HG03520 (cell line): ENCODE data around the gene ITGA3.
A peak's percentile ranks its signal among the peaks of the same experiment; 100 is the strongest.

Source experiments
- ATAC-seq: cut with Tn5 transposase; IDR thresholded peaks from one replicate; pipeline ENCODE4 v1.9.1; 2021; ENCODE audit warnings: mild to moderate bottlenecking, moderate library complexity; ENCODE audit not compliant: unreplicated experiment

Gene ITGA3

DNA sequence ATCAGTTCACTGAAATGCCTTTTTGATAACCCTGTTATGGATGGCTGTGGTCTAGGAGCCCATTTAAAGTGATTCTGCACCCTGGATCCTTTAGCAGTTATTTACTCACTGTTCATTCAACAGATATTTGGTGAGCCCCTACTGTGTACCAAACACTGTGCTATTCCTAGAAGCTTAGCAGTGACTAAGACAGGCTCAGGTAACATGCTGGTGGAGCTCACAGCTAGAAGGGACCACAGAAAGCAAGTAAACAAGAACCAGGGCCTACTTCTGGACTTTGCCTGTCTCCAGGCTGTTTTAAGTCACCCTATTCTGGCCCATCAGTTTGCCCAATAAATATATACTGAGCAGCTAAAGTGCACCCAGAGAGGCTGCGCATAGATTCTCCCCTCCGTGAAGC lies 11.1 kb downstream of the ITGA3 start:
- ATAC-seq, result no peak

DNA sequence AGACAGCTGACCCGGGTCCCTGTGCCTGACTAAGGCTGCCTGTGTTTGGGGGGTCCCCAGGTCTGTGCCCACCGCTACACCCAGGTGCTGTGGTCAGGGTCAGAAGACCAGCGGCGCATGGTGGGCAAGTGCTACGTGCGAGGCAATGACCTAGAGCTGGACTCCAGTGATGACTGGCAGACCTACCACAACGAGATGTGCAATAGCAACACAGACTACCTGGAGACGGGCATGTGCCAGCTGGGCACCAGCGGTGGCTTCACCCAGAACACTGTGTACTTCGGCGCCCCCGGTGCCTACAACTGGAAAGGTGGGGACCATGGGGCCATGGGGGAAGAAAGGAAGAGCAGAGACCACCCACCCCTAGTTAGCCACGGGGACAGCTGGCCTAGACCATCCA lies 12.1 kb downstream of the ITGA3 start:
- ATAC-seq, result no peak

DNA sequence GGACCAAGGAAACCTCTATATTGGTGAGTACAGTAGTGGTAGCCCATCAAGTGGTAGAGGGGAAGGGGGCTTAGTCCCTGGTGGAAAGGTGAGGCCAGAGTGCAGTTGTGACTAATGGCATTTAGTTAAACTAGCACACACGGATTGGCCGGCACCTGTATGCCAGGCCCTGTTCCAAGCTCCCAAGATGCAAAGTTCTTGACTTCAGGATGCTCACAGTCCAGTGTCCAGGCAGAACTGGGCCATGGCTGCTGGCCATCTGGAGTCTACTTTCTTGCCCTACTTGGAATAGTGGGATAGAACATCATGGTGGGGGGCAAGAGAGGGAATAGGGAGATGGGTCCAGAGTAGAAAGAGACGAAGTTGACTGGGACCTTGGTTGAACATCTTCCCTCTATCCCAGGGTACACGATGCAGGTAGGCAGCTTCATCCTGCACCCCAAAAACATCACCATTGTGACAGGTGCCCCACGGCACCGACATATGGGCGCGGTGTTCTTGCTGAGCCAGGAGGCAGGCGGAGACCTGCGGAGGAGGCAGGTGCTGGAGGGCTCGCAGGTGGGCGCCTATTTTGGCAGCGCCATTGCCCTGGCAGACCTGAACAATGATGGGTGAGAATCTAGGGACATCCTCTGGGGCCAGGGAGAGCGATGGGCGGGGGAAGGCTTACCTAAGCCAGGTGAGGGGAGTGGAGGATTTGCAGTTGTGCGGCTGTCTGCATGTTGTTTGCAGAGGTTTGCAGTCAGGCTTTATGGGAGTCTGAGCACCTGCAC lies 15.2 kb downstream of the ITGA3 start:
- no peak for ATAC-seq

DNA sequence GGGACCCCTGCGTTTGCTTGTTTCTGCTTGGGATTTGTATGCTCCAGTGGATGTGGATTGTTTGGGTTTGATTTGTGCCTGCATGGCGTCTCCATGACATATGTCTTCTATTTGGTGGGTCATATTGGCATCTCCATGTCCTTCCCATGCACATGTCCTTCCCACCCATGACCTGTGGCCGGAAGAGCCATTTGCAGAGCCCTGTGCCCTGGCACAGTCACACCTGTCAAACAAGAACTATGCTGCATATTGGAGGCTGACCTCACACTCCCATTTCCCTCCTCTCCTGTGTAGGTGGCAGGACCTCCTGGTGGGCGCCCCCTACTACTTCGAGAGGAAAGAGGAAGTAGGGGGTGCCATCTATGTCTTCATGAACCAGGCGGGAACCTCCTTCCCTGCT lies 15.8 kb downstream of the ITGA3 start:
- no peak for ATAC-seq

DNA sequence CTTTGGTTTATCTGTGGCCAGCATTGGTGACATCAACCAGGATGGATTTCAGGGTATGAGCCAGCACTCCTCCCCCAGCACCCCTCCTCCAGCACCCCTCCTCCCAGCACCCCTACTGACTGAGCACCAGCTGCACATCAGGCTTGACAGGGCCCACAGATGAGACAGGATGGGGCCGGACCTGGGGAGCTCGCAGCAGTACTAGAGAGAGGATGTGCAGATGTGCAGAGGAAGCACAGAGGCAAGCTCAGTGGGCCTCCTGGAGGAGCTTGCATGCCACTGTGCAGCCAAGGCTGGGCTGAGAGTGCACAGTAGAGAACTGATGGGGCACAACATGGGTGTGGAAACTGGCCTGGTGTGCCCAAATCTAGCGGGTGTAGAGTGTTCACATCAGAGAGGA lies 16.2 kb downstream of the ITGA3 start:
- ATAC-seq, result no peak

DNA sequence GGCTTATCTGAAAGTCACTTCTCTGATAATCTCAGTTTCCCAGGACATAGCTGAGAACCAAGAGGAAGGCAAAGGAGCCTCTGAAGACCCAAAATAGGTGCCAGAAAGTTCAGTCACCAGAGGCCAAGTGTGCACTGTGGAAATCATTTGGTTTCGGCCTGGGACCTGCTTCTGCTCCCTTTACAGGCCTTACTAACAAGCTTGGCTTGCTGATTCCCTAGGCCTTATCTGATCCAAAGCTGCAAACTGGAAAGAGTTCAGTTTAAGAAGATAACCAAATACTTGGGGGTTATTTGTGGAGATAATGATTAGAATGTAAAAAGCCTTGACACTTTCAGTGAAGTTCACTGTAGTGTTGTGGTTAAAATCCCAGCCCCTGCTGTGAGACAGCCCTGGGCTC lies 17.0 kb downstream of the ITGA3 start:
- ATAC-seq, result no peak

DNA sequence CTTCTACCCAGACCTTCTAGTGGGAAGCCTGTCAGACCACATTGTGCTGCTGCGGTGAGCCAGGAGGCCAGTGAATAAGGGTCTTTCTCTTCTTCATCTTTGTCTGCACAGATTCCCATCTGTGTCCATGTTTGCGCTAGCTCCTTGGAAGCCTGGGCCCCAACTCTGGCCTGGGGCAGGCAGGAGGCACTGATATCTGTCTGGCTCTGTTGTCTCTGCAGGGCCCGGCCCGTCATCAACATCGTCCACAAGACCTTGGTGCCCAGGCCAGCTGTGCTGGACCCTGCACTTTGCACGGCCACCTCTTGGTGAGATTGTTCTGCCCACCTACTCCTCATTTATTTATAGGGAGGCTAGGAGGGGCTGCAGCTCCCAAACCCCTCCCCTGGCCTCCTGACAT lies 18.3 kb downstream of the ITGA3 start:
- ATAC-seq, result no peak

DNA sequence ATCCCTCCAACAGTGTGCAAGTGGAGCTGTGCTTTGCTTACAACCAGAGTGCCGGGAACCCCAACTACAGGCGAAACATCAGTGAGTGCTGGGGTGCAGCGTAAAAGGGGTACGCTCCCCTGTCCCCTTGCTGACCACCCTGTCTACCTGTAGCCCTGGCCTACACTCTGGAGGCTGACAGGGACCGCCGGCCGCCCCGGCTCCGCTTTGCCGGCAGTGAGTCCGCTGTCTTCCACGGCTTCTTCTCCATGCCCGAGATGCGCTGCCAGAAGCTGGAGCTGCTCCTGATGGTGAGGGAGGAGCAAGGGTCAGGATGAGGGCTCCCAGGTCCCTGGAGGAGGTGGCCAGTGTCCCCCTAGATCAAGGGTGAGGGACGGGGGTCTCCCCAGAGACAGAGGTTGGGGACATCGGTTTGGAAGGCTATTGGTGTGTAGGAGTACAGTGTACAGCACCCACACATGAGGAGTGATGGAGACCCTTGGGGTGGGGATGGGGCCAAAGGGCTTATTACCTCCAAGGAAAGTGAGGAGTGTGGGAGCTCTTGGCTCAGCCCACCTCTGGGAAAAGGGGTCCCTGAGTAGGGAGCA lies 19.6 kb downstream of the ITGA3 start:
- no peak for ATAC-seq

DNA sequence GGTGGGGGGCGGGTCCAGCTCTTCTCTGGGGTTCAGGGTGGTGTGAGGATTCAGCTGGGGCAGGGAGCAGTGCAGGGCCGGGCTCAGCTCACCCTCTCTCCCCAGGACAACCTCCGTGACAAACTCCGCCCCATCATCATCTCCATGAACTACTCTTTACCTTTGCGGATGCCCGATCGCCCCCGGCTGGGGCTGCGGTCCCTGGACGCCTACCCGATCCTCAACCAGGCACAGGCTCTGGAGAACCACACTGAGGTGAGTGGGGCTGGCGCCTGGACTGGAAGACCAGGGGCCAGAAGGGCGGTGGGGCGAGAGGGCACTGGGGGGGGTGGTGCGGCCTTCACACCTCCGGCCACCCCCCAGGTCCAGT lies 20.3 kb downstream of the ITGA3 start:
- ATAC-seq, result no peak

DNA sequence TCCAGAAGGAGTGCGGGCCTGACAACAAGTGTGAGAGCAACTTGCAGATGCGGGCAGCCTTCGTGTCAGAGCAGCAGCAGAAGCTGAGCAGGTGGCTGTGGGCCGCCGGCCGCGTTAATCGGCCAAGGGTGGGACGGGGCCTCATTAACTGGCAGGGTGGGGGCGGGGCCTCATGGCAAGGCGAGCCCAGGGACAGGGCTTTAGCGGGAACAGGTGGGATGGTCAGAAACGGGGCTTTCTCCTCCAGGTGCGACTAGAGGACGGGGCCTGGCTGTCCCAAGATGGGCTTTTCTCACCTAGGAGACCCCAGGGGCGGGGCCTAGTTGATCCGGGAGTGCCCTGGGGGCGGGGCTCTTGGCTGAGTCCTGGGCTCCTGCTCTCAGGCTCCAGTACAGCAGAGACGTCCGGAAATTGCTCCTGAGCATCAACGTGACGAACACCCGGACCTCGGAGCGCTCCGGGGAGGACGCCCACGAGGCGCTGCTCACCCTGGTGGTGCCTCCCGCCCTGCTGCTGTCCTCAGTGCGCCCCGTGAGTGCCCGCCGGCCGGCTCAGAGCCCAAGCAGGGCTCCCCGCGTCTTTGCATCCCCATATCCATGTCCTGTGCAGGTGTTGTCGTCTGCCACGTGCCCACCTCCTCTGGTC lies 20.8 kb downstream of the ITGA3 start:
- ATAC-seq, result no peak

DNA sequence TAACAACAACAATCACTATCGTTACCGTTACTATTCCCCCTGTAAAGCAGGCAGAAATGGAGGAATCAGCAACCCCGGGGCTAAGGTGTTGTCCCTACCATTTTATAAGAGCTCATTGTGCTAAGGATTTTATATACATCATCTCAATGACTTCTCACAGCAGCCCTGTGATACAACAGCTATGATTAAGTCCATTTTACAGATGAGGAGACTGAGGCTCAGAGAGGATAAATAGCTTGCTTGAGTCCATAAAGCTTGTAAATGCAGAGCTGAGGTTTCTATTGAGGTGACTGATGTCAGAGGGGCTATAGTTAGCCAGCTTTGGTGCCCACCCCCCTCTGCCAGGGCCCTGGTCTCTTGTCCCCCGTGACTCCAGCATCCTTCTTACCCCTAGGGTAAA lies 22.5 kb downstream of the ITGA3 start:
- no peak for ATAC-seq

DNA sequence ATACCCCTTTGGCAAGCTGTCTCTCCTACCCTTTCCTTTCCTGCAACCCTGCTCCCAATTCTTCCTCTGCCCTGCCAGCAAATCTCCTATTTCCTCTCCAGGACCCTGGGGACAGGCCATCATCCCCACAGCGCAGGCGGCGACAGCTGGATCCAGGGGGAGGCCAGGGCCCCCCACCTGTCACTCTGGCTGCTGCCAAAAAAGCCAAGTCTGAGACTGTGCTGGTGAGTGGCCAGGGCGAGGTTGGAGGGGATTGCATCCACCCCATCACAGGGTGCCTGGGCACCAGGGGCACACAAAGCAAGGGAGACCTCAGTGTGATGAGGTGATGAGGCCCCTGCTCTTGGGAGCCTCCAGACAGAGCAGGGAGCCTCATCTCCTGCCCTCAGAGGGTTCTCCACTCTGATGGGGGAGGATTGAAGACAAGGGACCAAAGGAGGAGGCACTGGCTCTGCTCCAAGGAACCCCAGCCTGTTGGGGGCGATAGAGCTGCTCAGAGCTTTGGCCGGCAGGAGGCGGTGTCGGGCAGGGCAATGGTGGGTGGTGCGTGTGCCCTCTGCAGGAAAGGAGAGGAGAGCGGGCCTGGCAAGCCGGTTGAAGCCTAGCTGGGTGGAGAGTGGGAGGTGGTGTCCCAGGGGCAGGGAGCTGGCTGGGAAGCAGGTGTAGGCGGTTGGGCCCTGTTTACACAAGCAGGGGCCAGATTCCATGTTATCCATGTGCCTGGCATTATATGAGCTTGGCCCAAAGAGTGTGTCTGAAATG lies 23.6 kb downstream of the ITGA3 start:
- ATAC-seq, result no peak

DNA sequence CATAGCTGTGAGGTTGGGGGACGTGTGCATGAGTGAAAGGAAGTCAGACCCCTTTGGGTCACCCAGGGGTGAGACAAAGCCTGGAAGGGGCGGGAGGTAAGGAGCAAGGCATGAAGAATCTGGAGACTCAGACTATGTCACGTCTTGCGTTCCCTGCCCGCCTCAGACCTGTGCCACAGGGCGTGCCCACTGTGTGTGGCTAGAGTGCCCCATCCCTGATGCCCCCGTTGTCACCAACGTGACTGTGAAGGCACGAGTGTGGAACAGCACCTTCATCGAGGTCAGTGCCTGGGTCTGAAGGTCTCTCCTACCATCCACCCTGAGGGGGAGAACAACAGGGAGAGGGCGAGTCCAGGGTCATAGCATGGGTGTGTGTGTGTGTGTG lies 24.2 kb downstream of the ITGA3 start:
- ATAC-seq, result no peak

DNA sequence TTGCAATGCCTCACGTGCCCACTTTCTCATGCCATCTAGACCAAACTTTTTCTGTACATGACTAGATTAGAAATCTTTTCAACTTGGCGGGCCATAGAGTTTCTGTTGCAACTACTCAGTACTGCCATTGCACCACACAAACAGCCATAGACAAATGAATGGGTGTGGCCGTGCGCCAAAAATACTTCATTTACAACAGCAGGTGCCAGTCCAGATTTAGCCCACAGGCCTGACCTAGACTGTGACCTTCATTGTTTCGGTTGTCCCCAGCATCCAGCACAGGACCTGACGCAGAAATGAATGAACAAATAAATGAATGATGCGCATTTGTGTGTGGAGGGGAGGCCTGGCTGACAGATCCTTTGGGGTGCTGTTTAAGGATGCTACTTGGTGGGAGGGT lies 24.9 kb downstream of the ITGA3 start:
- ATAC-seq, result no peak

DNA sequence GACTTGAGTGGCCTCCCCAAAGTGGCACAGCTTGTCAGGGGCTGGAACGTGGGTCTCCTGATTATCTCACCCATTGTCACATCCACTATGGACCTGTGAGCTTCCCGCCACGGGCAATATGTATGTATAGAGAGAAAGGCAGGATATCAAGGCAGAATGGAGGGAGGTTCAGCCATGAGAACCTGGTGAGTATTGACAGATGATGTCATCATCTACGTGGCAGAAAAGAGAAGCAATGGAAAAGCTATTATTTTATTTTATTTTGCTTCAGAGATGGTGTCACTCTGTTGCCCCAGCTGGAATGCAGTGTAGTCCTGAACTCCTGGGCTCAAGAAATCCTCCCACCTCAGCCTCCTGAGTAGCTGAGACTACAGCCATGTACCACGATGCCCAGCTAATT lies 25.8 kb downstream of the ITGA3 start:
- ATAC-seq, result no peak

DNA sequence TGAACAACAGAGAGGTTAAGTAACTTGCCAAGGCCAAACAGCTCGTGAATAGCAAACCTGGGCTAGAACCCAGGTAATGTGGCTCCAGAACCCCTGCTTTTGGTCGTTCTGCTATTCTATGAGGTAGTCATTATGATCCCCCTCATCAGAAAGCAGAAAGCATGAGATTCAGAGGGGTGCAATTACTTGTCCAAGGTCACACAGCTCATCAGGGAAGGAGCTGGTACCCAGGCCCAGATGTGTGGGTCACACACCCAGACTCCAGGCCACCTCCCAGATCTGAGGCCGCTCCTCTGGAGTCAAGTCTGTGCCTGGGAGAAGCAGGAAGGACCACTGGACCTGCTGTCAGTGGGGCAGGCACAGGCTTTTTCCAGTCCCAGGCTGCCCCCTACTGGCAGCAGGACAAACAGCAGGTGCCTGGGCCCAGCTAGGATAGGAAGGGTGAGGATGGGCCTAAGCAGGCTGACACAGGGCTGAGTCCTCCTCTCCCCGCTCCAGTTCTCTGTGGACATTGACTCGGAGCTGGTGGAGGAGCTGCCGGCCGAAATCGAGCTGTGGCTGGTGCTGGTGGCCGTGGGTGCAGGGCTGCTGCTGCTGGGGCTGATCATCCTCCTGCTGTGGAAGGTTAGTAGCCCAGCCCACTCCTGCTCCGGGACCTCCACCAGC lies 31.5 kb downstream of the ITGA3 start:
- peak; percentile 58 for ATAC-seq

DNA sequence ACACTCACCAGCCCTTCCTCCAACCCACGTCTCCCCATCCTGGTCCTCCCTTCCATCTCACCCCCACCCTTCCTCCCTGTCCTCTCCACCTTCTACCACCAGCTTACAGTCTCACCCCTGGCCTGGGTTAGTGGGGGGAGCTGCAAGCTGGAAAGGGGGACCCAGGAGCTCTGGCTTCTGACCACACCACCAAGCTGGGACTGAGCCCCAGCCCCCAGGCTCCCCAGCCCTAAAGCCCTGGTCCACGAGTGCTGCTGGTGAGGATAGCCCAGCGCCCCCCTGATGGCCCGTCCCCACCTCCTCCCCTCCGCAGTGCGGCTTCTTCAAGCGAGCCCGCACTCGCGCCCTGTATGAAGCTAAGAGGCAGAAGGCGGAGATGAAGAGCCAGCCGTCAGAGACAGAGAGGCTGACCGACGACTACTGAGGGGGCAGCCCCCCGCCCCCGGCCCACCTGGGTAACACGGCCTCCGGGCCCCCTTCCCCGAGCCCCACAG lies 32.0 kb downstream of the ITGA3 start:
- ATAC-seq, result no peak

DNA sequence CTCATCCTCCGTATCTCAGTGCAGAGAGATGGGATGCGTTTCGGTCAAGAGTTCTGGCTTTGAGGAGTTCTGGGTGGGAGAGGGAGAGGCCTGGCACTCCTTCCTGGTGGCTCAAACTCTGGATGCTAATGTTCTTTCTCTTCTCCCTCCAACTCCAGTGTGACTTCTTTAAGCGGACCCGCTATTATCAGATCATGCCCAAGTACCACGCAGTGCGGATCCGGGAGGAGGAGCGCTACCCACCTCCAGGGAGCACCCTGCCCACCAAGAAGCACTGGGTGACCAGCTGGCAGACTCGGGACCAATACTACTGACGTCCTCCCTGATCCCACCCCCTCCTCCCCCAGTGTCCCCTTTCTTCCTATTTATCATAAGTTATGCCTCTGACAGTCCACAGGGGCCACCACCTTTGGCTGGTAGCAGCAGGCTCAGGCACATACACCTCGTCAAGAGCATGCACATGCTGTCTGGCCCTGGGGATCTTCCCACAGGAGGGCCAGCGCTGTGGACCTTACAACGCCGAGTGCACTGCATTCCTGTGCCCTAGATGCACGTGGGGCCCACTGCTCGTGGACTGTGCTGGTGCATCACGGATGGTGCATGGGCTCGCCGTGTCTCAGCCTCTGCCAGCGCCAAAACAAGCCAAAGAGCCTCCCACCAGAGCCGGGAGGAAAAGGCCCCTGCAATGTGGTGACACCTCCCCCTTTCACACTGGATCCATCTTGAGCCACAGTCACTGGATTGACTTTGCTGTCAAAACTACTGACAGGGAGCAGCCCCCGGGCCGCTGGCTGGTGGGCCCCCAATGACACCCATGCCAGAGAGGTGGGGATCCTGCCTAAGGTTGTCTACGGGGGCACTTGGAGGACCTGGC lies 33.3 kb downstream of the ITGA3 start:
- no peak for ATAC-seq

DNA sequence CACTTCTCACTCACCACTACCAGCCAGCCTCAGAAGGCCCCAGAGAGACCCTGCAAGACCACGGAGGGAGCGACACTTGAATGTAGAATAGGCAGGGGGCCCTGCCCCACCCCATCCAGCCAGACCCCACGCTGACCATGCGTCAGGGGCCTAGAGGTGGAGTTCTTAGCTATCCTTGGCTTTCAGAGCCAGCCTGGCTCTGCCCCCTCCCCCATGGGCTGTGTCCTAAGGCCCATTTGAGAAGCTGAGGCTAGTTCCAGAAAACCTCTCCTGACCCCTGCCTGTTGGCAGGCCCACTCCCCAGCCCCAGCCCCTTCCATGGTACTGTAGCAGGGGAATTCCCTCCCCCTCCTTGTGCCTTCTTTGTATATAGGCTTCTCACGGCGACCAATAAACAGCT lies 34.2 kb downstream of the ITGA3 start:
- ATAC-seq, result no peak
